DMS79 (cell line): ENCODE results near the gene IFRD2.
"Not testable (repeated sequence)": the region's sequence is repeated elsewhere in the genome, so short reads cannot be mapped to it uniquely, and the experiment has no call there.

Source experiments
- DNase-seq: peaks from one replicate; lab custom pipeline; 2025; lab: John Stamatoyannopoulos, UW

IFRD2 gene

DNA sequence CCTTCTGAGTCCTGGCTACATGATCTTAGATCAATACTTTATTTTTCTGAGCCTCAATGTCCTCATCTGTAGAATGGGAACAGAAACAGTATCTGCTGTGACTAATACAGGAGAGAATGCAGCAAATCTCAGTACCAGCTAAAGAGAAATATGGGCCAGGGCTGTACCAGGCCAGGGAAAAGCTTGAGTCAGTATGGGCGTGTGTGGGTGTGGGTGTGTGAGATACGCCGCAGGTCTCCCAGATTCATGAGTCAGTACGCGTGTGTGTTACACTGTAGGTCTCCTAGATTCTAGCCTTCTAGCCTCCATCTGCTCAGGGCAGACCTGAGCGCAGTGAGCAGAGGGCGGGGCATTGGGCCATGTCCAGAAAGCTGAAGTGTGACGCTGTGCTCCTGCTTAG lies 41.0 kb downstream of the IFRD2 start:
- no peak for DNase-seq

DNA sequence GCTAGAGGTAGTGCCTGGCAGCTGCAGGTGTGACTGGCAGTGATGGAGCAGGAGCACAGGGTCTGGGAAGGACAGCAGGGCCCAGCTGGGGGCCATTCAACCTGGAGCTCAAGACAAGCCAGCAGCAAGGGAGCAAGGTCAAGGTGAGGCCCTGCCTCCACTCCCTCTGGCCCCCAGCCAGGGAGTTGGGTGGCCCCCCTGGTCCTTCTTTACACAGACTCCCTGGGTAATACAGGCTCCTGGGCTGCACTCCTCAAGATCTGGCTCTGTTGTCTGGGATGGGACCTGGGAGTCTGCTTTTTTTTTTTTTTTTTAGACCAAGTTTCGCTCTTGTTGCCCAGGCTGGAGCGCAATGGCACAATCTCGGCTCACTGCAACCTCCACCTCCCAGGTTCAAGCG lies 41.7 kb downstream of the IFRD2 start:
- no peak for DNase-seq

DNA sequence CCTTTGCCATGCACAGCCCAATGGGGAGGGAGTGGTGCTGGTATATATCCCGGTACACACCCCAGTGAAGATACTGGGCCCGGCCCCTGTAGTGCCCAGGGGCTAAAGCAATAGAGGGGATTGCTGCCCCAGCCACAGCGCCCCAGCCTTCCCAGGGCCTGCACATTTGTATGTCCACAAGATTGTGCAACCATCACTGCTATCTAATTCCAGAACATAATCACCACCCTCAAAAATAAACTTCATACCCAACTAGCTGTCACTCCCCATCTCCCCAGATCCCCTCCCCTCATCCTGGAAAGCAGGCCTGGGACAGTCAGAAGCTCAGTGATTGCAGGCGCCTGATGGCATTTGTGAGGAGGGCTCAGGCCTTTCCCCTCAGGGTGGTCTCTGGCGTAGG lies 42.8 kb downstream of the IFRD2 start:
- DNase-seq: no peak

DNA sequence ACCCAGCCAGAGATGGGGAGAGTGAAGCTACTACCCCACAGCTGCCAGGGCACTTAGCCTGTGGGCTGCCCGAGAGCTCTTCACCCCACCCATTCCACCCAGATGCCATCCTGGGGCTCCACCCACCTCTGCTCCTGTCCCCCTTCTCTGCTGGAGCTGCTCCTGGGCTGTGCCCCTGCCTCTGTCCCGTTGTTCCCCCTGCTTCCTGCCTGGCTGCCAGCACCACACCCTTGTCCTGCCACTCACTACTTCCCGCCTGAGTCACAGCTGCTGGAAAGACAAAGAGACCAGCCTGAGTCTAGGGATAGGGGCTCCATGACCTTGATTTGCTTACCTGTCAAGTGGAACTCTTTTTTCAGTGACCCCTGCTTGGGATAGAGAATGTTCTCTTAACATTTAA lies 43.8 kb downstream of the IFRD2 start:
- DNase-seq: no peak

DNA sequence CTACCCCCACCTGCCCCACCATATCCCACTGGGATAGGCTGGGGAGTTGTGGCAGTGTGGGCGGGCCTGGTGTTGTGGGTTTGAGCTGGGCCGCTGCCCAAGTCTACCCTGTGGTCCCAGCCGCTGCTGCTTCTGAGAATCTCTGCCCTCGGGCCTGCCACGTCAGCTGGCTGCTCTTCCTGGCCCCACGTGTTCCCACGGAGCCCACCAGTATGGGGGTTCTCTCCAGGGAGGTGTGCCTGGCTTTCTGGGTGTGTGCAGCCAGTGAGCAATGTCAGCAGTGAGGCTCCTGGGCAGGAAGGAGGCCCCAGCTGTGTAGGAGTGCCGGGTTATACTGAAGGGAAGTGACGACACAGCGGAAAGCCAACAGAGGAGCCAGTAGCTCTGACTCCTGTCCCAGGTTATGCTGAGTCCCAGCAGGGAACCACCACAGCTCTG lies 45.7 kb downstream of the IFRD2 start:
- no peak for DNase-seq

DNA sequence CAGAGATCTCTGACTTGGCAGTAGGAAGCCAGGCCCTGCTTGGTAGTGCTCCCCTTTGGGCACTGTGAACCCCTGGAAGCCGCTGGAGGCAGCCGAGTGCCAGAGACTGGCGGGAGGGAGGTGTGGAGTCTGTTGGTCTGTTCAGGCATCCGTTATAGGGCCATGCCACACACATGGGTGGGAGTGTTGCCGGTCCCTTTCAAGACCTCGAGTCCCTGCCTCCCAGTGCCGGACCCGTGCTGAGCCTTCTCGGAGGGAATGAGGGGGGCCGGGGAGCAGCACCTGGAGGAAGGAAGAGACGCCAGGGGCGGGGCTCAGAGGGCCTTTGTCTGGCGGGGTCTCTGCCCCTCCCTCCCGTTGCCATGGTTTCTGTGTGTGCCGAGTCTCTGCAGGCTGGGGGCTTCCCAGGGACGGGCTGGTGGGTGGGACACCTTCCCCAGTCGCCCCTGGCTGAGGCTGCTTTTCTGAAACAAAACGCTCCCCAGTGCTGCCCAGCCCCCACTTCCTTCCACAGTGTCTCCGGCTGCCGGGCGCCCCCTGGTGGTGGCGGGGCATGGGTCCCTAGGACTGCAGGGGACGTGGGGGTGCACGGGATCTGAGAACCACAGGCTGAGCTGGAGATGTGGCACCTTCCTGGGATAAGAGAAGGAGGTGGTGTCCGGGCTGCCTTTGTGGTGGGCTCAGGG lies 46.3 kb downstream of the IFRD2 start:
- peak; percentile 56 for DNase-seq

DNA sequence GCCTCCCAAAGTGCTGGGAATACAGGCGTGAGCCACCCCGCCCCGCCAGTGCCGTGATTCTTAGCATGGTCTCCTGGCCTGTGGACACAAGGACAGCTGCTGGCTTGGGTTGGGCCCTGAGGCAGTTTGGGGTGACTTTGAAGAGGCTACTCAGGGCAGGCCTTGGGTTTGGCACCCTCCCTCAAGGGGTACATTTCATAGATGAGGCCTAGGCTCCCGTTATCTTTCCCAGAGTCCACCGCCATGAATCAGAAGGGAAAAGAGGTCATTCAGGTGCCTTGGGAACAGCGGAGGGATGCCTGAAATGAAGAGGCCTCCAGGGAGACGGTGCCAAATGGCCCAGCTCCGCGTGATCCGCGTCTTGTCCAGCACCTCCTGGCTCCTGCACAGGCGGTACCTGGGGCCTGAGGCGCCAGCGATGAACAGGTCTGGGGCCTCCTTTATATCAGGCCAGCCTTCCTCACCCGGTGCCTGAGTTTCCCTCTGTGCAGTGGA lies 46.9 kb downstream of the IFRD2 start:
- no peak for DNase-seq

DNA sequence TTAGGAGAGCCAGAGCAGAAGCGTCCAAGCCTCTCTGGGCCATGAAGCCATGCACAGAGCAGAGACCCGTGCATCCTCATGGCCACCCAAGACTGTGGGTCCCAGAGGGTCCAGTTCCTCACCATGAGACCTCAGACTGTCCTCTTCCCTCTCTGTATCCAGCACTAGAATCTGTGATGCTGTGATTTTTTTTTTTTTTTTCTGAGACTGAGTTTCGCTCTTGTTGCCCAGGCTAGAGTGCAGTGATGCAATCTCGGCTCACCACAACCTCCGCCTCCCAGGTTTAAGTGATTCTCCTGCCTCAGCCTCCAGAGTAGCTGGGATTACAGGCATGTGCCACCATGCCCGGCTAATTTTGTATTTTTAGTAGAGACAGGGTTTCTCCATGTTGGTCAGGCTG lies 47.4 kb downstream of the IFRD2 start:
- not testable (repeated sequence) for DNase-seq

DNA sequence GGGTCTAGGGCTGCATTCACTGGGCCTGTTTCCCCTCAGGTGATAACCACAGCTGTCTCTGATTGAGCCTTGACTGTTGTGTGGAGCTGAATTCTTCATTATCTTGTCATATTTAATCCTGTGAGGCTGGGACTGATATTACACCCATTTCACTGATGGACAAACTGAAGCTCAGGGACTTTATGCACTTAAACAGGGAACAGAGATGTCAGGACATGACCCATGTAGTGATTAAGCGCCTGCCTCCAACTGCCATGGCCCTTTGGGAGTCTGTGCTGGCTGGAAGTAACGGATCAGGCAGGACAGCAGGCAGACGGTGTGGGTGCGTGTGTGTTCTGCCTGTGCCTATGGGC lies 48.7 kb downstream of the IFRD2 start:
- DNase-seq: no peak

DNA sequence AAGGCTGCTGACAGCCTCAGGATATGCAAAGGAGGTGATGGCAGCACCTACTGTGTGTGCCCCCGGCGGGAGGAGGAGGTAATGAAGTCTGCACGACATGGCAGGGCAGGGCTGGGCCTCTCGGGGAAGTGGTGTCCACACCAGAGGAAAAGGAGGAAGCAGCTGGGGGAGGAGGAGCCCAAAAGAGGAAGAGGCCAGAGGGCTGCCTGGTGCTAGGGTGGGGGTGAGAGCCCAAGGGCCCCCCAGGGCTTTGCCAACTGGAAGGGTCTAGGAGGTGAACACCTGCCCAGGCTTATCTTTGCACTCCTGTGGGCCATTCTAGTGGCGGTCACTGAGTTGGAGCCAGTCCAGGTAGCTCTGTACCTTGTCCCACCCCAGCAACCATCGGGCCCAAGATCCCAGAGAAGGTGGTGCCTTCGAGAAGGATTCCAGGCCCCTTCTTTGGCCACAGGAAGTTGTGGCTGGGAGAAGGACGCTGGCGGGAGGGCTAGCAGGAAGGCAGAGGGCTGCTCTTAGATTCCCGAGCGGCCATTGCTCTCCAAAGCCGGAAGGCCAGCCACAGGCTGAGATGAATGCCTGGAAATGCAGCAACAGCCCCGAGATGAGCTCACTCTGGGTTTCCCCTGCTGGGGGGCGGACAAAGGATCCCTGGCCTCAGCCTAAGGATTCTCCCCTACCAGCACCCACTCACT lies 49.2 kb downstream of the IFRD2 start:
- no peak for DNase-seq

DNA sequence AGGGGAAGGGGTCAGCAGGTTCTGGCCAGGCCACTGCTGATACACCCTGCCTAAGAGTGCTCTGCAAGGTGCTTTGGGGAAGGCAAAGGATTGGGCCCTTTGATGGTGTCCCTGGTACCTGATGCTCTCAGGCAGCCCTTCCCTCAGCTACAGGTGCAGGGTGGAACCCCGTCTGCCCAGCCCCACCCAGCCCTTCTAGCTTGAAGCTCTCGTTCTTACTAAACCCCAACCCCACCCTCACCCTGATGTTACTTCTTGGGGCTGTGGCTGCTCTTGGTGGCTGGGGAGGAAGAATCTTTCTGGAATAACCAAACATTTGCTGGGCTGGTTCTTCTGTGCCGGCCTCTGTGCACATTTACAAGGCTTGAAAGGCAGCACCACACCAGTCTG lies 49.9 kb downstream of the IFRD2 start:
- no peak for DNase-seq

DNA sequence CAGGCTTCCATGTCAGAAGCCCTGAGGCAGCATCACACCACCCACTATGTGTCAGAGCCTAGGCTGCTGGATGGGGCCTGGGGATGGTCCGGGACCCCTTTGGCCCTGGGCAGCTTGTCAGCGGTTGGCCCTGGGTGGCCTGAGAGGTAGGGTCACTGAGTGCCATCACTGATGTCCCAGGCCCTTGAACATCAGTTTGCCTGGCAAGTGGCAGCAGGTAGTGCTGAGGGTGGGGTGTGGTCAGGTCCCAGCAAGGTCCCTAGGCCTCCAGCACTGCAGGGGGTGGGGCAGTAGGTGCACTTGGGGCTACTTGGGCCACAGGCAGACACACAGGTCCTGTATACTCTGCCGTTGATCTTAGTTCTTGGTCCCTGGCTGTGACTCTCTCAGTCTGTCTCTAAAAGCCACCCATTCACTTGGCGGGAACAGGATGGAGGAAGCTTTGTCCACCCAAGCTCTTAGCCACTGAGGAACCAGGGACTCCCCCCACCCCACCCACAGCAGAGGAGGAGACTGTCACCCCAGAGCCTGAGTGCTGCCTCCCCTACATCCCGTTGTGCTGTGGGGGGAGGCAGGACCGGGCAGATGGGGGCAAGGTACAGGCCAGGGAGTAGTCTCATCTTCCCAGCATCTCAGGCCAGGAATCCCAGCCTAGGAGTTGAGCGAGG lies 50.4 kb downstream of the IFRD2 start:
- no peak for DNase-seq

DNA sequence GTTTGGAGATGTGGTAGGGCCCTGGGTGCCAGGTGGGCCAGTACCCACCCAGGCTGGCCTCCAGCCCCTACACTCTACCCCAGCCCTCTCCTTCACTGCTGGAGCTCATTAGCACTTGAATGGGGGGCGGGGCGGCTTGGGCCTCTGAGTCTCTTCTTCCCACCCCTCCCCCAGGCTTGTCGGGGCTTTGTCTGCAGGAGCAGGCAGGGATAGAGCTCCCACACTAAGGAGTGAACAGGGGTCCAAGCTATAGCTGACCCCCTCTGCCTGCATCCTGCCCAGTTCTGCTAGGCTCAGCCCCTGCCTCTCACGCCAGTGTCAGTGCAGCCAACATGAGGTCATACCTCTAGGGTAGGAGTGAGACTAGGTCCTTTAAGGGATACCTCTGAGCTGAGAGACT lies 51.1 kb downstream of the IFRD2 start:
- DNase-seq: no peak

DNA sequence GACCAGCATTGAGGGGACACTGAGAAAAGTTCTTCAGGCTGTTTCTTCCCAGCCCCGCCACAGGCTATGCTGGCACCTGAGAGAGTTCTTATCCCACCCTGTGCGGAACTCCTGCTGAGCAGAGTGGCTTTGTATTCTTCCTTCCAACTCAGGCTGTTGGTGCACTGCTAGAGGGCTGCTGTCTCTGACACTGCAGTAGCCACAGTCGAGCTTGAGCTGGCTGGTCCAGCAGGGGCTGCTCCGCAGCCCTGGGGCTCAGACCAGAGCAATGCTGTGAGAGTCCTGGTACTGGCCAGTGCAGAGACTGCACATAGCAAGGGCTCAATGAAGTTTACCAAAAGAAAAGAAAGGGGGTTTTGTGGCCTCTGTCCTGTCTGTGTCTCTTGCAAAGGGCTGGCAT lies 52.6 kb downstream of the IFRD2 start:
- no peak for DNase-seq

DNA sequence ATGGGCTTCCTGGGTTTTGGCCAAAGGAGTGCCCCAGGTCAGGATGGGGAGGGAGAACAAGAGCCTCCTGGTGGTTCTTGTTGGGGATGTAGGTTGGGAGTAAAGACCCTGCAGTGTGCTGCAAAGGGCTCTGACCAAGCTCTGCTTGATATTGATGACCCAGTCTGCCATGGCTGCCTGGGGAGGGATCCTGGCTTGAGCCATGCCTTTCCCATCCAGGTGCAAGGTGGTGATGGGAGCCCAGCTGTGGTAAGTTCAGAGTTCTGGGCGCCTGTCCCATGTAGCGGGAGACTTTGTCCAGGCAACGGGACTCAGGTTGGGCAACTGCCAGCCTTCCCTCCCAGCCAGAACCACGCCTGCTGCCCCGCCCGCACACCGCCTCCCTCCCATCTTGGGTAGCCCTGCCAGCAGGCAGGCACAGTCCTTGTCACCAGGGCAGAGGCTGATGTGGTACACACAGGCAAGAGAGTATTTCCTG lies 53.6 kb downstream of the IFRD2 start:
- no peak for DNase-seq

DNA sequence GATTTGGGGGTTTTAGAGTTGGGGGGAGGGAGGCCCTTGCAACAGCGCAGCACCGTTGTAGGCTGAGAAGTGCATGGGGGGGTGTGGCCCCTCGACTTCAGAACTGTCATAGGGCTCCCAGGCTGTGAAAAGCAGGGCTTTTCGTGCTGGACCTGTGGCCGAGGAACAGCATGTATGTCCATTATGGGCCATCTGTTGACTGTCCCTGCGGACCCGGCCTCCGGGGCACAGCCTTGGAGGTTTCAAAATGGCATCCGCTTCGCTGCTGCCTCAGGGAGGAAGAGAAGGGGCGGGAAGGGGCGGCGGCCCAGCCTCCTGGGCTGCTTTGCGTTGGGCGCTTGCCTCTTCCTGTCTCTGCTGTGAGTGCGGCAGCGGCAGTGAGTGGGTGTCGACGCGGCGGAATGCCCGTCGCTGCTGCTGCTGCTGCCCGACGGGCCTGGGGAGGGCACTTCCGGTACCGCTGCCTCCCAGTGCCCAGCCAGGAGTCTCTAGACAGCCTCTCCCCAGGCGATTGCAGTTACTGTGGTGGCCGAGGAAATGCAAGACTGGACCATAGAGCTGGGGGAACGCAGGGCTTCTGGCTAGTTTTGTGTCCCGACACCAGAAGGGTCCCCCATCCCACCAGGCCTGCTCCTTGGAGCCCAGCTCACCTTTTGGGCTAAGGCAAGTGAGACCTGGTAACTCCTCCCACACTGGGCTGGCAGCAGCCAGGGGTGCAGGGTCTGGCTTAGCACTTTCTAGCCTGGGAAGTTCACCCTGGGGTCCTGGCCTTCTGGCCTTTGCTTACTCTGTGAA lies 54.3 kb downstream of the IFRD2 start:
- peak; percentile 15 for DNase-seq
